PFSK-1 (cell line): ENCODE results near the gene PPM1D.

Source experiments
- FOXP2 ChIP-seq: optimal IDR thresholded peaks from 2 replicates; pipeline ENCODE3; 2011; ENCODE audit warnings: borderline replicate concordance, control low read depth, inconsistent platforms; ENCODE audit not compliant: insufficient read depth; ENCODE audit errors: extremely low read length, extremely low read depth
- POLR2AphosphoS5 ChIP-seq: IDR thresholded peaks from 2 replicates; pipeline ENCODE4 v1.6.1; 2012; ENCODE audit warnings: low read depth, mild to moderate bottlenecking, control low read depth, low read length, moderate library complexity
- REST ChIP-seq, 2 experiments: IDR thresholded peaks; 2 replicates each; pipeline versions ENCODE4 v1.6.1 to v1.8.0; 2011 to 2012; ENCODE audit warnings: low read depth in 2 of 2, low read length in 2 of 2, control low read depth in 1 of 2, inconsistent platforms in 1 of 2, mild to moderate bottlenecking in 1 of 2, moderate library complexity in 1 of 2; ENCODE audit not compliant: insufficient read depth in 1 of 2
- SIN3A ChIP-seq: IDR thresholded peaks from 2 replicates; pipeline ENCODE4 v1.6.1; 2012; ENCODE audit warnings: mild to moderate bottlenecking, low read length, moderate library complexity, borderline replicate concordance; ENCODE audit not compliant: insufficient read depth
- TAF1 ChIP-seq: IDR thresholded peaks from 2 replicates; pipeline ENCODE4 v1.6.1; 2012; ENCODE audit warnings: low read length, control low read depth, borderline replicate concordance; ENCODE audit not compliant: insufficient read depth

The PPM1D gene

GRCh38 chr17:60645918-60646523, 46.0 kb downstream of the PPM1D start:
- no peak for TF ChIP-seq SIN3A
- TF ChIP-seq TAF1, result no peak
- TF ChIP-seq FOXP2, result no peak
- no peak for TF ChIP-seq POLR2AphosphoS5
- TF ChIP-seq REST (IDR thresholded peaks at IDR 0.05; ENCODE audit: insufficient read depth in 1 of 2, low read depth in 2 of 2, low read length in 2 of 2), result no peak

- no peak for TF ChIP-seq FOXP2
- TF ChIP-seq SIN3A, result no peak
- TF ChIP-seq POLR2AphosphoS5, result no peak
- TF ChIP-seq TAF1, result no peak
- no peak for TF ChIP-seq REST (IDR thresholded peaks at IDR 0.05; ENCODE audit: insufficient read depth in 1 of 2, low read depth in 2 of 2, low read length in 2 of 2)
Measured at GRCh38 chr17:60646701-60647100, 46.7 kb downstream of the PPM1D start.

- TF ChIP-seq REST (IDR thresholded peaks at IDR 0.05; ENCODE audit: insufficient read depth in 1 of 2, low read depth in 2 of 2, low read length in 2 of 2) (no peak), POLR2AphosphoS5 (no peak), SIN3A (no peak), TAF1 (no peak), FOXP2 (no peak)
Measured at GRCh38 chr17:60647705-60648104, 47.7 kb downstream of the PPM1D start.

- TF ChIP-seq FOXP2, result no peak
- no peak for TF ChIP-seq TAF1
- TF ChIP-seq SIN3A, result no peak
- no peak for TF ChIP-seq REST (IDR thresholded peaks at IDR 0.05; ENCODE audit: insufficient read depth in 1 of 2, low read depth in 2 of 2, low read length in 2 of 2)
- no peak for TF ChIP-seq POLR2AphosphoS5
Measured at GRCh38 chr17:60652454-60653247, 52.7 kb downstream of the PPM1D start.
